WTC11 (cell line): ENCODE data around the gene RPS16. TPM values are rescaled to one million over a fixed set of nuclear protein-coding genes. Genes with fewer than 3 reads are reported as not detected.

Experiments
- ATAC-seq: fragments of 200-7000 bp; cut with Tn5 transposase; 2 replicates; pipeline ENCODE4 v1.10.0; 2021; ENCODE audit warnings: mild to moderate bottlenecking, moderate library complexity
- CTCF ChIA-PET: fragments of 300-600 bp; sonication (Branson Sonifier 250); formaldehyde crosslinking; loops from one replicate; lab custom pipeline; 2021; ENCODE audit warnings: antibody characterized with exemption; lab: Charles Lee
- POLR2A ChIA-PET: fragments of 350-600 bp; sonication (Branson Sonifier 250); formaldehyde crosslinking; loops from one replicate; lab custom pipeline; 2021; ENCODE audit warnings: antibody characterized with exemption; lab: Charles Lee
- DNase-seq: peaks from one replicate; pipeline ENCODE4 v3.0.0; 2021; ENCODE audit warnings: low spot score
- H3K27ac Mint-ChIP-seq: 2 replicates; pipeline ENCODE4 v1.8.0; 2021; ENCODE audit warnings: mixed read lengths
- H3K27me3 Mint-ChIP-seq: 2 replicates; pipeline ENCODE4 v1.8.0; 2021; ENCODE audit warnings: low read depth, mild to moderate bottlenecking, moderate library complexity, mixed read lengths
- H3K36me3 Mint-ChIP-seq: 2 replicates; pipeline ENCODE4 v1.8.0; 2021; ENCODE audit warnings: mixed read lengths
- H3K4me1 Mint-ChIP-seq: 2 replicates; pipeline ENCODE4 v1.8.0; 2022; ENCODE audit warnings: mixed read lengths
- H3K4me3 Mint-ChIP-seq: 2 replicates; pipeline ENCODE4 v1.8.0; 2021; ENCODE audit warnings: mild to moderate bottlenecking, moderate library complexity, mixed read lengths
- H3K9me3 Mint-ChIP-seq: 2 replicates; pipeline ENCODE4 v1.8.0; 2021; ENCODE audit warnings: mixed read lengths
- ARID4B ChIP-seq: sonication (generic); formaldehyde crosslinking; IDR thresholded peaks from 2 replicates; pipeline ENCODE4 v1.8.0; 2023; ENCODE audit warnings: missing genetic modification reagents, mild to moderate bottlenecking, borderline replicate concordance
- ATF1 ChIP-seq: sonication (generic); formaldehyde crosslinking; IDR thresholded peaks from 2 replicates; pipeline ENCODE4 v1.8.1; 2023; ENCODE audit warnings: mild to moderate bottlenecking, moderate library complexity, missing genetic modification reagents
- FOXP1 ChIP-seq: sonication (generic); formaldehyde crosslinking; IDR thresholded peaks from 2 replicates; pipeline ENCODE4 v1.8.0; 2022; ENCODE audit warnings: missing genetic modification reagents, mild to moderate bottlenecking, moderate library complexity, borderline replicate concordance
- GABPB1 ChIP-seq: sonication (generic); formaldehyde crosslinking; IDR thresholded peaks from 2 replicates; pipeline ENCODE4 v1.8.1; 2023; ENCODE audit warnings: mild to moderate bottlenecking, missing genetic modification reagents
- MYBL2 ChIP-seq: sonication (generic); formaldehyde crosslinking; IDR thresholded peaks from 2 replicates; pipeline ENCODE4 v1.8.1; 2023; ENCODE audit warnings: mild to moderate bottlenecking, moderate library complexity, missing genetic modification reagents
- NR1H2 ChIP-seq: sonication (generic); formaldehyde crosslinking; IDR thresholded peaks from 2 replicates; pipeline ENCODE4 v1.9.0; 2021; ENCODE audit warnings: mild to moderate bottlenecking, moderate library complexity, missing genetic modification reagents
- OVOL2 ChIP-seq: fragments of 250-450 bp; sonication (Bioruptor Pico); IDR thresholded peaks from 2 replicates; pipeline ENCODE4 v1.9.0; 2021; ENCODE audit warnings: mild to moderate bottlenecking, borderline replicate concordance
- RORB ChIP-seq: fragments of 250-450 bp; sonication (Bioruptor Pico); IDR thresholded peaks from 2 replicates; pipeline ENCODE4 v1.9.0; 2021; ENCODE audit warnings: mild to moderate bottlenecking
- SMAD3 ChIP-seq: sonication (generic); formaldehyde crosslinking; IDR thresholded peaks from 2 replicates; pipeline ENCODE4 v1.8.0; 2022; ENCODE audit warnings: missing genetic modification reagents, mild to moderate bottlenecking, borderline replicate concordance
- SP1 ChIP-seq: sonication (generic); formaldehyde crosslinking; conservative IDR thresholded peaks from 2 replicates; pipeline ENCODE4 v1.8.1; 2022; ENCODE audit warnings: missing genetic modification reagents
- USF1 ChIP-seq: sonication (generic); formaldehyde crosslinking; IDR thresholded peaks from 2 replicates; pipeline ENCODE4 v1.8.0; 2022; ENCODE audit warnings: mild to moderate bottlenecking, missing genetic modification reagents
- ZBTB21 ChIP-seq: sonication (generic); formaldehyde crosslinking; IDR thresholded peaks from 2 replicates; pipeline ENCODE4 v1.8.1; 2023; ENCODE audit warnings: mild to moderate bottlenecking, missing genetic modification reagents, borderline replicate concordance
- ZNF121 ChIP-seq: sonication (generic); formaldehyde crosslinking; IDR thresholded peaks from 2 replicates; pipeline ENCODE4 v1.8.0; 2023; ENCODE audit warnings: missing genetic modification reagents
- ZNF425 ChIP-seq: fragments of 250-450 bp; sonication (Bioruptor Pico); conservative IDR thresholded peaks from 2 replicates; pipeline ENCODE4 v1.9.0; 2021; ENCODE audit warnings: mild to moderate bottlenecking
- total RNA-seq: library from RNA; stranded (reverse); gene quantifications from 3 replicates; pipeline ENCODE4 v1.2.3, GENCODE V29; 2021
- TF ChIP-seq, protein P1 (sequence below): fragments of 250-450 bp; sonication (Bioruptor Pico); IDR thresholded peaks from 2 replicates; pipeline ENCODE4 v1.9.0; 2021; ENCODE audit warnings: mild to moderate bottlenecking
- TF ChIP-seq, protein P2 (sequence below): sonication (generic); formaldehyde crosslinking; IDR thresholded peaks from 2 replicates; pipeline ENCODE4 v1.8.1; 2022; ENCODE audit warnings: missing genetic modification reagents, borderline replicate concordance
- TF ChIP-seq, protein P3 (sequence below): sonication (generic); formaldehyde crosslinking; IDR thresholded peaks from 2 replicates; pipeline ENCODE4 v1.8.1; 2022; ENCODE audit warnings: low read depth, missing genetic modification reagents, borderline replicate concordance

Gene RPS16
- total RNA-seq, 1 experiment from 2014 or later = 2,962 TPM

DNA sequence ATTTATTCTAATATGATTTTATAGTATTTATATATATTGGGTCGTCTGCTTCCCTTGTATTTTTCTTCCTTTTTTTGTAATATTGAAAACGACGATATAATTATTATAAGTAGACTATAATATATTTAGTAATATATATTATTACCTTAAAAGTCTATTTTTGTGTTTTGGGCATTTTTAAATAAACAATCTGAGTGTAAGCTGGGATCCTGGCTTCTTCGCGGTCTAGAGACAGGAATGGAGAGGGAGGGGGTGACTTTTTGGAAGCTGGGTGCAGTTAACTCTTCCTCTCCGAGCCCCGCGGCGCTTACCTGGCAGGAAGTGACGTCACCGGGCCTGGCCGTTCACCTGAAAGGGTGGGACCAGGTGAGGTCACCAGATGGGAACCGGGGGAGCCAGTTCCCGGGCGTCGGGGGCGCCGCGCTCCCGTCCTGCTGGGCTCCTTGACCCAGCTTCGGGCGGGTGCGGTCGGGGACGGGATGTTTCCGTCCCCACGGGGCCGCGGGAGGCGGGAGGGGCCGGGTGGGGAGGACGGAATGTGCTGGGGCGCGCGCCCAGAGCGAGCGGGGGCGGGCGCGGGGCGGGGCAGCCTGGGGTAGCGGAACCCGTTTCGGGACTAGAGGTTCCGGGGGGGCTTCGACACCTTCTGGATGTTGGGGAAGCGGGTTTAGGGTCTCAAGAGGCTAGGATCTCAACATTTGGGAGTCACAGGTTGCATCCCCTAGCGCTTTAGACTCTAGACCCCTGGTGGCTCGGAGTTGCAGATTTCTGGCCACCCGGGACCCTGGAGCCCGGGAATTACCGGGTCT lies 26.3 kb downstream of the RPS16 start (continued):
- TF ChIP-seq, protein P1, sequence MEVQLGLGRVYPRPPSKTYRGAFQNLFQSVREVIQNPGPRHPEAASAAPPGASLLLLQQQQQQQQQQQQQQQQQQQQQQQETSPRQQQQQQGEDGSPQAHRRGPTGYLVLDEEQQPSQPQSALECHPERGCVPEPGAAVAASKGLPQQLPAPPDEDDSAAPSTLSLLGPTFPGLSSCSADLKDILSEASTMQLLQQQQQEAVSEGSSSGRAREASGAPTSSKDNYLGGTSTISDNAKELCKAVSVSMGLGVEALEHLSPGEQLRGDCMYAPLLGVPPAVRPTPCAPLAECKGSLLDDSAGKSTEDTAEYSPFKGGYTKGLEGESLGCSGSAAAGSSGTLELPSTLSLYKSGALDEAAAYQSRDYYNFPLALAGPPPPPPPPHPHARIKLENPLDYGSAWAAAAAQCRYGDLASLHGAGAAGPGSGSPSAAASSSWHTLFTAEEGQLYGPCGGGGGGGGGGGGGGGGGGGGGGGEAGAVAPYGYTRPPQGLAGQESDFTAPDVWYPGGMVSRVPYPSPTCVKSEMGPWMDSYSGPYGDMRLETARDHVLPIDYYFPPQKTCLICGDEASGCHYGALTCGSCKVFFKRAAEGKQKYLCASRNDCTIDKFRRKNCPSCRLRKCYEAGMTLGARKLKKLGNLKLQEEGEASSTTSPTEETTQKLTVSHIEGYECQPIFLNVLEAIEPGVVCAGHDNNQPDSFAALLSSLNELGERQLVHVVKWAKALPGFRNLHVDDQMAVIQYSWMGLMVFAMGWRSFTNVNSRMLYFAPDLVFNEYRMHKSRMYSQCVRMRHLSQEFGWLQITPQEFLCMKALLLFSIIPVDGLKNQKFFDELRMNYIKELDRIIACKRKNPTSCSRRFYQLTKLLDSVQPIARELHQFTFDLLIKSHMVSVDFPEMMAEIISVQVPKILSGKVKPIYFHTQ (CRISPR knock-in tag) = no peak
- TF ChIP-seq SMAD3 (CRISPR knock-in tag) (no peak), USF1 (CRISPR knock-in tag) (no peak), GABPB1 (CRISPR knock-in tag) (0 out of 2 replicates have a peak, but pooled peaks have one; percentile 48), FOXP1 (CRISPR knock-in tag) (peak; percentile 16; the same call in 1 of the 2 replicates), ARID4B (0 out of 2 replicates have a peak, but pooled peaks have one; percentile 24), ZNF425 (CRISPR knock-in tag) (no peak), SP1 (CRISPR knock-in tag) (peak; percentile 70)
- TF ChIP-seq, protein P2, sequence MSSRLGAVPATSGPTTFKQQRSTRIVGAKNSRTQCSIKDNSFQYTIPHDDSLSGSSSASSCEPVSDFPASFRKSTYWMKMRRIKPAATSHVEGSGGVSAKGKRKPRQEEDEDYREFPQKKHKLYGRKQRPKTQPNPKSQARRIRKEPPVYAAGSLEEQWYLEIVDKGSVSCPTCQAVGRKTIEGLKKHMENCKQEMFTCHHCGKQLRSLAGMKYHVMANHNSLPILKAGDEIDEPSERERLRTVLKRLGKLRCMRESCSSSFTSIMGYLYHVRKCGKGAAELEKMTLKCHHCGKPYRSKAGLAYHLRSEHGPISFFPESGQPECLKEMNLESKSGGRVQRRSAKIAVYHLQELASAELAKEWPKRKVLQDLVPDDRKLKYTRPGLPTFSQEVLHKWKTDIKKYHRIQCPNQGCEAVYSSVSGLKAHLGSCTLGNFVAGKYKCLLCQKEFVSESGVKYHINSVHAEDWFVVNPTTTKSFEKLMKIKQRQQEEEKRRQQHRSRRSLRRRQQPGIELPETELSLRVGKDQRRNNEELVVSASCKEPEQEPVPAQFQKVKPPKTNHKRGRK = no peak

GRCh38 chr19:39408392-39409207 lies 27.1 kb downstream of the RPS16 start:
- ChIA-PET POLR2A (interaction anchor here (0.6 to 2.2 kb wide), 7 partner anchors 15 to 283 kb away, joined by 3 to 9 read pairs (median 4); partner anchors contain the start of genes MED29, PAF1, PAK4 and RPS16), CTCF (interaction anchor here (1.0 to 4.3 kb wide), 2 partner anchors 11 to 17 kb away, joined by 3 to 38 read pairs; partner anchors contain the start of genes MED29 and PAF1)
- Mint-ChIP-seq H3K9me3 (no peaks in the 10 kb centered on the region), H3K4me1 (peaks cover 48% of the 10 kb centered on the region), H3K27ac (peak overlapping the region; percentile 95), H3K36me3 (peaks cover 8% of the 10 kb centered on the region; the same call in 1 of the 2 replicates), H3K4me3 (peak overlapping the region; percentile 90), H3K27me3 (no peaks in the 10 kb centered on the region)
- no peak for ATAC-seq
- DNase-seq = no peak
- no peak for TF ChIP-seq ZNF121 (CRISPR knock-in tag)
- TF ChIP-seq MYBL2 (CRISPR knock-in tag) = no peak
- no peak for TF ChIP-seq ZBTB21 (CRISPR knock-in tag)
- no peak for TF ChIP-seq NR1H2
- no peak for TF ChIP-seq RORB (CRISPR knock-in tag)
- TF ChIP-seq OVOL2 (CRISPR knock-in tag) = no peak
- TF ChIP-seq, protein P3, sequence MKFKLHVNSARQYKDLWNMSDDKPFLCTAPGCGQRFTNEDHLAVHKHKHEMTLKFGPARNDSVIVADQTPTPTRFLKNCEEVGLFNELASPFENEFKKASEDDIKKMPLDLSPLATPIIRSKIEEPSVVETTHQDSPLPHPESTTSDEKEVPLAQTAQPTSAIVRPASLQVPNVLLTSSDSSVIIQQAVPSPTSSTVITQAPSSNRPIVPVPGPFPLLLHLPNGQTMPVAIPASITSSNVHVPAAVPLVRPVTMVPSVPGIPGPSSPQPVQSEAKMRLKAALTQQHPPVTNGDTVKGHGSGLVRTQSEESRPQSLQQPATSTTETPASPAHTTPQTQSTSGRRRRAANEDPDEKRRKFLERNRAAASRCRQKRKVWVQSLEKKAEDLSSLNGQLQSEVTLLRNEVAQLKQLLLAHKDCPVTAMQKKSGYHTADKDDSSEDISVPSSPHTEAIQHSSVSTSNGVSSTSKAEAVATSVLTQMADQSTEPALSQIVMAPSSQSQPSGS (CRISPR knock-in tag) = no peak
- no peak for TF ChIP-seq ATF1 (CRISPR knock-in tag)
